ENCODE measurements around the gene CFAP77.

The CFAP77 gene

DNA sequence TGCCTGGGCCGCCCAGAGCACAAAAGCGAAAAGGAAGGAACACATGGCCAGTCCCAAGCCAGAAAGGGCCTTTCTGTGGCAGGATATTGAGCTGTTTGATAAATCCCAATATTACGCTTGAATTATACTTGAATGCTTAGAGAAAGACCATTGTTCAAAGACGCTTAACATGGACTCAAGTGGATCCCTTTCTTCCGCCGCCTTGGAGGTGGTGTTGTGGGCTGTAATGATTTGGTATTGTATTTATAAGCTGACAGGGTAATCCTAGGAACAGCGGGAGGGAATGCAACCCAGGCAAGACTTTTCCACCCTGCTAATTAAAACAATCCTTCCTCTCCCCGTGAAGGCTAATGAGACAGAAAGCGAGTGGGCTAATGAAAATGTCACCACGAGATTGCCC is 24.9 kb downstream of the CFAP77 start:
- TF ChIP-seq, protein P1, sequence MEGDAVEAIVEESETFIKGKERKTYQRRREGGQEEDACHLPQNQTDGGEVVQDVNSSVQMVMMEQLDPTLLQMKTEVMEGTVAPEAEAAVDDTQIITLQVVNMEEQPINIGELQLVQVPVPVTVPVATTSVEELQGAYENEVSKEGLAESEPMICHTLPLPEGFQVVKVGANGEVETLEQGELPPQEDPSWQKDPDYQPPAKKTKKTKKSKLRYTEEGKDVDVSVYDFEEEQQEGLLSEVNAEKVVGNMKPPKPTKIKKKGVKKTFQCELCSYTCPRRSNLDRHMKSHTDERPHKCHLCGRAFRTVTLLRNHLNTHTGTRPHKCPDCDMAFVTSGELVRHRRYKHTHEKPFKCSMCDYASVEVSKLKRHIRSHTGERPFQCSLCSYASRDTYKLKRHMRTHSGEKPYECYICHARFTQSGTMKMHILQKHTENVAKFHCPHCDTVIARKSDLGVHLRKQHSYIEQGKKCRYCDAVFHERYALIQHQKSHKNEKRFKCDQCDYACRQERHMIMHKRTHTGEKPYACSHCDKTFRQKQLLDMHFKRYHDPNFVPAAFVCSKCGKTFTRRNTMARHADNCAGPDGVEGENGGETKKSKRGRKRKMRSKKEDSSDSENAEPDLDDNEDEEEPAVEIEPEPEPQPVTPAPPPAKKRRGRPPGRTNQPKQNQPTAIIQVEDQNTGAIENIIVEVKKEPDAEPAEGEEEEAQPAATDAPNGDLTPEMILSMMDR (IDR thresholded peaks at IDR 0.05; ENCODE audit: insufficient read depth, low read length, poor library complexity, severe bottlenecking): no peak
- TF ChIP-seq EZH2phosphoT487 (conservative IDR thresholded peaks at IDR 0.05; ENCODE audit: low read length): no peak
- Histone ChIP-seq H3K9me2 (replicated peaks; ENCODE audit: insufficient read depth, low read length) (no peaks in the 10 kb centered on the region), H4K20me1 (ENCODE audit: low read depth, low read length) (no peaks in the 10 kb centered on the region), H3F3A (ENCODE audit: insufficient read depth) (no peaks in the 10 kb centered on the region), H3K79me2 (ENCODE audit: insufficient read depth, low read length) (no peaks in the 10 kb centered on the region), H3K27ac (ENCODE audit: low read depth, low read length) (no peak overlapping the region), H2AFZ (ENCODE audit: low read depth, low read length, severe bottlenecking) (no peak overlapping the region), H3K36me3 (ENCODE audit: low read length) (no peaks in the 10 kb centered on the region), H3K4me3 (ENCODE audit: insufficient read depth, low read length, poor library complexity, severe bottlenecking) (no peak overlapping the region), H3K9me3 (ENCODE audit: insufficient read depth, low read length) (no peaks in the 10 kb centered on the region), H3K4me2 (ENCODE audit: low read depth, low read length, poor library complexity, severe bottlenecking) (no peak overlapping the region), H3K27me3 (ENCODE audit: low read length) (no peaks in the 10 kb centered on the region), H3K9ac (ENCODE audit: low read length) (no peak overlapping the region)

DNA sequence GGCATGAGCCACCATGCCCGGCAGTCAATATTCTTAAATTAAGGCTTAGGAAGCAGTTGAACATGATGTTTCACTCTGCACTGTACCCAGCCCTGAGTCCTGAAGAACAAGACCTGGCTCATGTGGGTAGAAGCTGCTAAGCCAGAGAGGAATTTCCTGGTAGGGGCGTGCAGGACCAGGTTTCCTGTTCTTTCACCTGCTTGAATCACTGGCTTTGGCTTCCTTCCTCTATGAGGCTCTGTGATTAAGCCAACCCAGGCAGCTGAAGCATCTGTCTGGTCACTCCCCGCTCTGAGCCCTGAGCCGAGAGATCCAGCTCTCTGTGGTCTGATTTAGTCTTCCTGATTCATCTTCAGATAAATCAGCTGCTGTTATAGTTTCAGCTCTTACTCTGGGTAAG is 29.1 kb downstream of the CFAP77 start:
- H3F3A ChIP-seq (ENCODE audit: insufficient read depth): no peaks in the 10 kb centered on the region

DNA sequence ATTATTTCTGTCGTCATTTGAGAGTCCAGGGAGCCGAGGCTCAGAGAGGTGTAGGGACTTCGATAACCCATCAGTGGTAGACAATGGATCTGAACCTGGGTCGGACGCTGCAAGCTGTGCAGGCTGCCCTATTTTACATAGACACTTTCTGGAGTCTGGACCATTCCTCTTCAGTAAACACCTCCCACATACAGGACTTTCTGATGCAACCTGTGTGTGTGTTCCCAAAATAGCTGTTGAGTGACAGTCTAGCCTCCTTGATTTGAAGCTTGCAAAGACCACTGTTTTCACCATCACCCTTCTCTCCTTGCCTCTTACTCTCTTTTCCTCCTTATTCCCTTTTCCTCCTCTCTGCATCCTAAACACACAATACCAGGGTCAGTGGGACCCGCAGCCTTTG is 30.7 kb downstream of the CFAP77 start:
- Histone ChIP-seq H2AFZ (ENCODE audit: low read depth, low read length, severe bottlenecking) (no peak overlapping the region), H3K27me3 (ENCODE audit: low read length) (no peaks in the 10 kb centered on the region)
- TF ChIP-seq, protein P1 (IDR thresholded peaks at IDR 0.05; ENCODE audit: insufficient read depth, low read length, poor library complexity, severe bottlenecking): no peak
- TF ChIP-seq EZH2phosphoT487 (conservative IDR thresholded peaks at IDR 0.05; ENCODE audit: low read length): no peak

More for the DNA sequence above, 29.1 kb downstream of the CFAP77 start:
- H3K27me3 ChIP-seq (ENCODE audit: low read length): no peaks in the 10 kb centered on the region
- H4K20me1 ChIP-seq (ENCODE audit: low read depth, low read length): no peaks in the 10 kb centered on the region
- no peak overlapping the region for H2AFZ ChIP-seq (ENCODE audit: low read depth, low read length, severe bottlenecking)
- no peaks in the 10 kb centered on the region for H3K36me3 ChIP-seq (ENCODE audit: low read length)
- TF ChIP-seq, protein P1 (IDR thresholded peaks at IDR 0.05; ENCODE audit: insufficient read depth, low read length, poor library complexity, severe bottlenecking): no peak
- no peak for TF ChIP-seq EZH2phosphoT487 (conservative IDR thresholded peaks at IDR 0.05; ENCODE audit: low read length)
- H3K9ac ChIP-seq (ENCODE audit: low read length): no peak overlapping the region
- no peak overlapping the region for H3K27ac ChIP-seq (ENCODE audit: low read depth, low read length)
- no peaks in the 10 kb centered on the region for H3K79me2 ChIP-seq (ENCODE audit: insufficient read depth, low read length)
- no peaks in the 10 kb centered on the region for H3K9me2 ChIP-seq (replicated peaks; ENCODE audit: insufficient read depth, low read length)
- no peak overlapping the region for H3K4me2 ChIP-seq (ENCODE audit: low read depth, low read length, poor library complexity, severe bottlenecking)
- H3K4me3 ChIP-seq (ENCODE audit: insufficient read depth, low read length, poor library complexity, severe bottlenecking): no peak overlapping the region
- H3K9me3 ChIP-seq (ENCODE audit: insufficient read depth, low read length): no peaks in the 10 kb centered on the region

More for the DNA sequence above, 30.7 kb downstream of the CFAP77 start:
- H4K20me1 ChIP-seq (ENCODE audit: low read depth, low read length): no peaks in the 10 kb centered on the region
- no peaks in the 10 kb centered on the region for H3K79me2 ChIP-seq (ENCODE audit: insufficient read depth, low read length)
- H3K9ac ChIP-seq (ENCODE audit: low read length): no peak overlapping the region
- H3K27ac ChIP-seq (ENCODE audit: low read depth, low read length): no peak overlapping the region
- no peak overlapping the region for H3K4me3 ChIP-seq (ENCODE audit: insufficient read depth, low read length, poor library complexity, severe bottlenecking)
- H3F3A ChIP-seq (ENCODE audit: insufficient read depth): no peaks in the 10 kb centered on the region
- no peaks in the 10 kb centered on the region for H3K36me3 ChIP-seq (ENCODE audit: low read length)
- H3K4me2 ChIP-seq (ENCODE audit: low read depth, low read length, poor library complexity, severe bottlenecking): no peak overlapping the region
- H3K9me3 ChIP-seq (ENCODE audit: insufficient read depth, low read length): no peaks in the 10 kb centered on the region
- H3K9me2 ChIP-seq (replicated peaks; ENCODE audit: insufficient read depth, low read length): no peaks in the 10 kb centered on the region

All from SU-DHL-6 (cell line).